AG08395 (cell line): ENCODE results near the gene CMTR1.

ENCODE experiments used
- DNase-seq: peaks from one replicate; pipeline ENCODE4 v3.0.0; 2012; ENCODE audit warnings: mixed read lengths, low spot score

Gene CMTR1

GRCh38 chr6:37479266-37479854 is 46.3 kb downstream of the CMTR1 start:
- no peak for DNase-seq

GRCh38 chr6:37480118-37480736 is 47.2 kb downstream of the CMTR1 start:
- no peak for DNase-seq

- no peak for DNase-seq
Observed at GRCh38 chr6:37480951-37481534, 48.0 kb downstream of the CMTR1 start.

GRCh38 chr6:37481711-37482605 is 48.9 kb downstream of the CMTR1 start:
- DNase-seq = no peak

- no peak for DNase-seq
Observed at GRCh38 chr6:37482606-37483251, 49.7 kb downstream of the CMTR1 start.

GRCh38 chr6:37483252-37483901 is 50.4 kb downstream of the CMTR1 start:
- DNase-seq = no peak

GRCh38 chr6:37483917-37484785 is 51.1 kb downstream of the CMTR1 start:
- peak; percentile 80 for DNase-seq

GRCh38 chr6:37484786-37485170 is 51.8 kb downstream of the CMTR1 start:
- DNase-seq = no peak

- no peak for DNase-seq
Observed at GRCh38 chr6:37485291-37485702, 52.3 kb downstream of the CMTR1 start.

- no peak for DNase-seq
Observed at GRCh38 chr6:37486121-37486839, 53.3 kb downstream of the CMTR1 start.

- DNase-seq = no peak
Observed at GRCh38 chr6:37487591-37488380, 54.8 kb downstream of the CMTR1 start.

- DNase-seq = no peak
Observed at GRCh38 chr6:37488476-37488875, 55.5 kb downstream of the CMTR1 start.

- no peak for DNase-seq
Observed at GRCh38 chr6:37489697-37490336, 56.8 kb downstream of the CMTR1 start.

- DNase-seq = no peak
Observed at GRCh38 chr6:37490536-37491170, 57.6 kb downstream of the CMTR1 start.

GRCh38 chr6:37491171-37491829 is 58.3 kb downstream of the CMTR1 start:
- DNase-seq = no peak

- DNase-seq = no peak
Observed at GRCh38 chr6:37491830-37492208, 58.8 kb downstream of the CMTR1 start.

- DNase-seq = no peak
Observed at GRCh38 chr6:37492236-37492972, 59.4 kb downstream of the CMTR1 start.
